ENCODE results near the gene VMP1. TPM values are rescaled to one million over a fixed set of nuclear protein-coding genes. Genes with fewer than 3 reads are reported as not detected.

The VMP1 gene
- total and polyA plus RNA-seq, 4 donors = 92.5 to 249 (median 157) TPM

- DNase-seq (no peak), ATAC-seq (ENCODE audit: insufficient read depth, low FRiP score) (no peak)
- Histone ChIP-seq H3K4me1 (ENCODE audit: control insufficient read depth in 5 of 5, insufficient read depth in 5 of 5, low read length in 5 of 5) (peaks cover 4 to 27% (median 8%) of the 10 kb centered on the region in 5 donors), H3K9me3 (ENCODE audit: control insufficient read depth in 4 of 4, insufficient read depth in 3 of 4, low read length in 3 of 4) (no peaks in the 10 kb centered on the region), H3K27me3 (ENCODE audit: control insufficient read depth in 3 of 3, insufficient read depth in 3 of 3, low read length in 2 of 3) (no peaks in the 10 kb centered on the region), H3K9ac (ENCODE audit: insufficient read depth in 1 of 2, low read length in 2 of 2) (peak overlapping the region; percentile 99), H3K27ac (ENCODE audit: low read depth in 1 of 2, low read length in 1 of 2) (peak overlapping the region; percentile 89 to 97), H3K36me3 (ENCODE audit: control insufficient read depth in 4 of 4, insufficient read depth in 4 of 4, low read length in 4 of 4) (peaks cover 0 to 6% (median 0%) of the 10 kb centered on the region in 4 donors), H3K4me3 (peak overlapping the region; percentile 78)
- 1% methylated on average over 15 of the region's 15 CpGs for WGBS, 2 donors
- TF ChIP-seq CTCF (IDR thresholded peaks at IDR 0.05; ENCODE audit: control extremely low read depth, extremely low read depth) = no peak
Measured at GRCh38 chr17:59707971-59708430, 547 bp downstream of the VMP1 start.

- no peak overlapping the region for H3K9ac ChIP-seq (ENCODE audit: insufficient read depth in 1 of 2, low read length in 2 of 2)
- no peak overlapping the region for H3K27ac ChIP-seq (ENCODE audit: low read depth in 1 of 2, low read length in 1 of 2)
- DNase-seq (no peak), ATAC-seq (ENCODE audit: insufficient read depth, low FRiP score) (no peak)
- peaks cover 0 to 6% (median 0%) of the 10 kb centered on the region in 4 donors for H3K36me3 ChIP-seq (ENCODE audit: control insufficient read depth in 4 of 4, insufficient read depth in 4 of 4, low read length in 4 of 4)
- H3K4me1 ChIP-seq (ENCODE audit: control insufficient read depth in 5 of 5, insufficient read depth in 5 of 5, low read length in 5 of 5) = peaks cover 0 to 17% (median 0%) of the 10 kb centered on the region in 5 donors
- H3K9me3 ChIP-seq (ENCODE audit: control insufficient read depth in 4 of 4, insufficient read depth in 3 of 4, low read length in 3 of 4) = no peaks in the 10 kb centered on the region
- TF ChIP-seq CTCF (IDR thresholded peaks at IDR 0.05; ENCODE audit: control extremely low read depth, extremely low read depth) = no peak
- no peaks in the 10 kb centered on the region for H3K27me3 ChIP-seq (ENCODE audit: control insufficient read depth in 3 of 3, insufficient read depth in 3 of 3, low read length in 2 of 3)
- no peak overlapping the region for H3K4me3 ChIP-seq
Measured at GRCh38 chr17:59711936-59712335, 4.5 kb downstream of the VMP1 start.

- H3K27ac ChIP-seq (ENCODE audit: low read depth in 1 of 2, low read length in 1 of 2) = no peak overlapping the region
- ATAC-seq (ENCODE audit: insufficient read depth, low FRiP score) (no peak), DNase-seq (no peak)
- no peak for TF ChIP-seq CTCF (IDR thresholded peaks at IDR 0.05; ENCODE audit: control extremely low read depth, extremely low read depth)
- no peaks in the 10 kb centered on the region for H3K27me3 ChIP-seq (ENCODE audit: control insufficient read depth in 3 of 3, insufficient read depth in 3 of 3, low read length in 2 of 3)
- H3K36me3 ChIP-seq (ENCODE audit: control insufficient read depth in 4 of 4, insufficient read depth in 4 of 4, low read length in 4 of 4) = peaks cover 0 to 2% (median under 1%) of the 10 kb centered on the region in 4 donors
- no peaks in the 10 kb centered on the region for H3K9me3 ChIP-seq (ENCODE audit: control insufficient read depth in 4 of 4, insufficient read depth in 3 of 4, low read length in 3 of 4)
- H3K4me3 ChIP-seq = no peak overlapping the region
- no peak overlapping the region for H3K9ac ChIP-seq (ENCODE audit: insufficient read depth in 1 of 2, low read length in 2 of 2)
- WGBS, 2 donors = 96 to 100% methylated on average over 2 of the region's 2 CpGs
- peaks cover 0 to 17% (median 0%) of the 10 kb centered on the region in 5 donors for H3K4me1 ChIP-seq (ENCODE audit: control insufficient read depth in 5 of 5, insufficient read depth in 5 of 5, low read length in 5 of 5)
Measured at GRCh38 chr17:59712862-59713261, 5.4 kb downstream of the VMP1 start.

GRCh38 chr17:59714255-59714654 lies 6.8 kb downstream of the VMP1 start:
- Histone ChIP-seq H3K27ac (ENCODE audit: low read depth in 1 of 2, low read length in 1 of 2) (no peak overlapping the region), H3K9me3 (ENCODE audit: control insufficient read depth in 4 of 4, insufficient read depth in 3 of 4, low read length in 3 of 4) (no peaks in the 10 kb centered on the region), H3K9ac (ENCODE audit: insufficient read depth in 1 of 2, low read length in 2 of 2) (no peak overlapping the region), H3K4me1 (ENCODE audit: control insufficient read depth in 5 of 5, insufficient read depth in 5 of 5, low read length in 5 of 5) (peaks cover 0 to 4% (median 0%) of the 10 kb centered on the region in 5 donors), H3K36me3 (ENCODE audit: control insufficient read depth in 4 of 4, insufficient read depth in 4 of 4, low read length in 4 of 4) (peaks cover 0 to 2% (median 0%) of the 10 kb centered on the region in 4 donors), H3K27me3 (ENCODE audit: control insufficient read depth in 3 of 3, insufficient read depth in 3 of 3, low read length in 2 of 3) (no peaks in the 10 kb centered on the region), H3K4me3 (no peak overlapping the region)
- DNase-seq = no peak
- 90 to 100% methylated on average over 2 of the region's 2 CpGs for WGBS, 2 donors
- ATAC-seq (ENCODE audit: insufficient read depth, low FRiP score) = no peak
- no peak for TF ChIP-seq CTCF (IDR thresholded peaks at IDR 0.05; ENCODE audit: control extremely low read depth, extremely low read depth)

All from lung (tissue), 12 donors.